ENCODE data around the gene TLE3.
"Not testable (repeated sequence)": the region's sequence is repeated elsewhere in the genome, so short reads cannot be mapped to it uniquely, and the experiment has no call there.

TLE3 gene

DNA sequence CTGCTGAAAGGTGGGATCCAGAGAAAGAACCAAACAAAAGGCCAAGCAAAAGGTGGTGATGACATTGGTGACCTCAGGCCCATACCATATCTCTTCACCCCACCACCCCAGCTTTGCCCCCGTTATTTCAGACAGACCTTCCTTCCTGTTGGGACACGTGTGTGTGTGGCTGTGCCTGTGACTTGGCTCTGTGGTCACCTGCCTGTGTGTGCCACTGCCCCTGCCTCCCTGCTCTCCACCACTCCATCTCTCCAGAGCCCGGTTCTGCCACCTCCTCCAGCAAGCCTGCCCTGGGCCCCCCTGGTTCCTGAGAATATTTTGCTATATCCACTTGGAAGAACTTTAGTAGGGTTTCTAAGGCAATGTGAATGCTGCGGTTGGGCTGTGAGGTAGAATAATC is 28.6 kb upstream of the TLE3 start:
- DNase-seq (ENCODE audit: low read depth in 3 of 3) = no peak

DNA sequence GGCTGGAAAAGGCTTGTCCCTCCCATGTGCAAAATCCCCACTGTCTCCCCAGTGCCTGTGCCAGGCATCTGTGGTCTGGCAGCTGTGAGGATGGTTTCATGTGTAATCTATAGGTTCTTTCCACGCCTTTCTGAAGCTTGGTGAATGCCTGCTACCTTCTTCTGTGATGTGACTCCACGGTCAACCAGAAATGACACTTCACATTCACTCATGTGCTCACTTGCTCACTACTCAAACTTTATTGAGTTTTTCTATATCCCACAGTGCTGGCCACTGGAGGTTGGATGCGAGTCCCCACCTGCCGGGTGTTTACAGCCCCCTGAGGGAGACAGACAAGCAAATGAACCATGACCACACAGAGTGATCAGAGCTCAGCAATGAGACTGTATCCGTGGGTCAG is 27.9 kb upstream of the TLE3 start:
- no peak for DNase-seq (ENCODE audit: low read depth in 3 of 3)

DNA sequence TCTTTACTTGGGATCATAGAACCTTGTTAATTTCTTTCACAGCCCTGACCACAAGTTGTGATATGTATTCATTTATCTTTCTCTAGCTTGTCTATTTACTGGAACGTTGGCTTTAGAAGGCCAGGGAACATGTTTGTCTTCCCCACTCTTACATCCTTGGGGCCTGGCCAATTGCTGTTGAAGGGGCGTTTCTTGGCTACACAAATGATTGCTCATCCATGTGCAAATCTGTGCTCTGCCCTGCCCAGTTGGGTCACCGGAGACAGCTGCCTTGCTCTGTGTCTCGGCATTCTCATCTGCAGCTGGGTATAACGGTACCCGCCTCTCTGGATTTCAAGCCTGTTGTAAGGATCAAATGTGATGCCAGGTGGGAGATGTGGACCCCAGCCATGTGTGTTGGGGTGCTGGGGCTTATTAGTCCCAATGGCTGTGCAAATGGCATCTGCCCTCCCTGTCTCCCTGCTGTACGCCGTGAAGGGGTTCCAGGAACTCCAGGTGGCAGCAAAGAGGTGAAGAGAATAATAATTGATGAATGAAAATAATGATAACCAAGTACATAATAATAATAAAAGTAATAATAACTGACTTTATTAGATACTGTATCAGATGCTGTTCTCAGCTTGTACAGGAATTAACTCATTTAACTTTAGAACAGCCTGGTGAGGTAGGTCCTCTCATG is 24.0 kb upstream of the TLE3 start:
- no peak for DNase-seq (ENCODE audit: low read depth in 3 of 3)

DNA sequence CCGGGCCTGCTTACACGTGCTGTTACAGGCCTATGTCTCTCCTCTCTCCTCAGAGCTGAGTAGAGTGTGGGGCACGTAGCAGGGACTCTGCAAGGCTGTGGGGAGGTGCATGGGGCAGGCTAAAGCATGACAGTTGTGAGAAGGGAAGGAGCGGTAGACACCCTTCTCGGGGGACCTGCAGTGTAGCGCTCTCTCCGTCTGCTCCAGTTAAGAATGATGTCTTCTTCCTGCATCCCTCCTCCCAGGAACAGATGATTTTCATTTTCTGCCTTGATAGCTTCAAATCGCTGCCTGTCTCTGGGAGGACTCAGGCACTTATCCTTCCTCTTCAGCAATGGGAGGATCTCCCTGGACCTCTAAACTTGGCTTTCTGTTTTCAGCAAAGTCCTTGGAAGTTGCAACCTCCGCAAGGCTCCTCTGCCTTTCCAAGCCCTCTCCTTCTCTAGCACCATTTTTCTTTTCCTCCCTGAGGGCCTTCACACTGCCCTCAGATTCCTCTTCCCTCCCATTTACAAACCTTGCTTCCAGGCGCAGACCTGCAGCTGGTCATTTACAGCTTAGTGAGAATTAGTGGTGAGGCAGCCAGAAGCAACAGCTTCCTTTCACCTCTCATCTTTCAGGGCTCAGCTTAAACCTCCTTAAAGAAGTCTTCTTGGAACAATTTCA is 23.4 kb upstream of the TLE3 start:
- no peak for DNase-seq (ENCODE audit: low read depth in 3 of 3)

DNA sequence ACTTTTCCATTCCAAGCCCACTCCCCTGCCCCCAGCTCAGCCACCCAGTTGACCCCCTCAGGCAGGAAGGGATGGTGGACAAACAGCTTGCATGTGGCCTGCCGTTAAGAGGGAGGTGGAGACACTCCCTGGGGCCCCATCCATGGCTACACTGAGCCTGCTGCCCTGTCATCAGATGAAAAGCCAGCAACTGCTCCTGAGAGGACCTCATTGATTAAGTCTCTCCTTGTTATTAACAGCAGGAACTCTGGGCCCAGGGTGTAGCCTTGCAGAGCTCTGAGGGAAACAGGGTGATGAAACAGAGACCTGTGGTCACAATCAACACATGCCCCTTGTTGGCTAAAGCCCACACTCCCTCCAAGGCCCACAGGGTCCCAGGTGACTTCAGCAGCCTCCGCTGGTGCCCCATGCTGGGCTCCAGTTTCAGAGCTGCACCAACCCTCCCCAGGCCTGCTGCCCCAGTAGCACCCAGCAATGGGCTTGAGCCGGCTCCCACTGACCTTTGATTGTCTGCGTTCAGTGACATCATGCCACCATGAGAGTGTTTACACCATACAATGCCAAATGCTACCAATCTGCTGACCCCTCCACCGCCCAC is 22.3 kb upstream of the TLE3 start:
- no peak for DNase-seq (ENCODE audit: low read depth in 3 of 3)

DNA sequence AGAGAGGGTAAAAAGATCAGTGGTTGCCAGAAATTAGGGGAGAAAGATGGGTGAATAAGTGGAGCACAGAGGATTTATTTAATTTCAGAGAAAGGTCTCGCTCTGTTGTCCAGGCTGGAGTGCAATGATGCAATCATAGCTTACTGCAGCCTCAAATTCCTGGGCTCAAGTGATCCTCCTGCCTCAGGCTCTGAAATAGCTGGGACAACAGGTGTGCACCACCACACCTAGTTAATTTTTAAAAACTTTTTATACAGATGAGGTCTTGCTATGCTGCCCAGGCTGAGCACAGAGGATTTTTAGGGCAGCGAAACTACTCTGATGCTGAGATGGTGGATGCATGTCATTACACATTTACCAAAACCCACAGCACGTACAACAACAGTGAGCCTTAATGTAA is 20.9 kb upstream of the TLE3 start:
- no peak for DNase-seq (ENCODE audit: low read depth in 3 of 3)

DNA sequence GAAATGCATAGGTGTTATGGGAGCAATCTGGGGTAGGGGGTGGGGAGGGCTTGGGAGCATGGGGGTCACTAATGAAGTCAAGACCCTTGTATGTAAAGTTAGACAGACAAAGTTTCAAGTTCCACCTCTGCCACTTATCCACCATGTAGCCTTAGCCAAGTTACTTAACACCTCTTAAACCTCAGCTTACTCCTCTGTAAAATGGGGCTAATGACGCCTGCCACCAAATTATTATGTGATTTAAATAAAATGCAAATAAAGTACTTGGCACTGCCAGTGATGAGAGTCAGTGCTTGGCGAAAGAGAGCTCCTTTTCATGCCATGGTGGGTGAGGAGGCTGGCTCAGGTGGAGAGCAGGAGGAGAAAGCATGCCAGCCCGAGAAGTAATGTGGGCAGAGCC is 18.6 kb upstream of the TLE3 start:
- no peak for DNase-seq (ENCODE audit: low read depth in 3 of 3)

DNA sequence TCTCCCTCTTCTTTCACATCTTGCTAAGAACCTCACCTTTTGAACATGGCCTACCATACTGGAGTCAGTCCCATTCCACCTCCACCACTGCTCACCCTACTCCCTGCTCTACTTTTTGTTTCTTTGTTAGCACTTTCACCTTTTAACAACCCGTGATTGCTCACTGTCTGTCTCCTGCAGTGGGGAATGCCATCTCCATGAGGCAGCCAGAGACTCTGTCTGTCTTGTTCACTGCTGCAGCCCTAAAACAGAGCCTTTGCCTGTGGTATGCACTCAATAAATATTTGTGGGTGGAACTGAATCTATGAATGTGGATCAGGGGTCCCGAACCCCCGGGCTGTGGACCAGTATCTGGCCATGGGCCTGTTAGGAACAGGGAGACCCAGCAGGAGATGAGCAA is 16.5 kb upstream of the TLE3 start:
- no peak for DNase-seq (ENCODE audit: low read depth in 3 of 3)

DNA sequence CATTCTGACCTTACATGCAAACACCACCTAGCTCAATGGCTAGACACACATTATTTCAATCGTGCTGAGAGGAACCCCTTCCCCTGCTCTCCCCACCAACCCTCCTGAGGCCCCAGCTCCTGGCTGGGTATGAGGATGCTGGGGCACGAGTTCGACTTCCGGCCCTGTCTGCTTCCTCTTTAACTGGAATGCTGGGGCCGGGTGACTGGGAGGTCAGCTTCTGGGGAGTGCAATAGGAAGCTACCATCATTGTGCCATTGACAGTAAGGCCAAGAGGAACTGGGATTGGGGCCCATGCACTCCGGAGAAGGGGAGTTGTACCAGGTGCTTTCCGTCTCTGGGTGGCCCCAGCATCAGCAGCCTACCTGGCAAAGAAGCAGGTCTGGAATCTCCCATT is 15.6 kb upstream of the TLE3 start:
- no peak for DNase-seq (ENCODE audit: low read depth in 3 of 3)

DNA sequence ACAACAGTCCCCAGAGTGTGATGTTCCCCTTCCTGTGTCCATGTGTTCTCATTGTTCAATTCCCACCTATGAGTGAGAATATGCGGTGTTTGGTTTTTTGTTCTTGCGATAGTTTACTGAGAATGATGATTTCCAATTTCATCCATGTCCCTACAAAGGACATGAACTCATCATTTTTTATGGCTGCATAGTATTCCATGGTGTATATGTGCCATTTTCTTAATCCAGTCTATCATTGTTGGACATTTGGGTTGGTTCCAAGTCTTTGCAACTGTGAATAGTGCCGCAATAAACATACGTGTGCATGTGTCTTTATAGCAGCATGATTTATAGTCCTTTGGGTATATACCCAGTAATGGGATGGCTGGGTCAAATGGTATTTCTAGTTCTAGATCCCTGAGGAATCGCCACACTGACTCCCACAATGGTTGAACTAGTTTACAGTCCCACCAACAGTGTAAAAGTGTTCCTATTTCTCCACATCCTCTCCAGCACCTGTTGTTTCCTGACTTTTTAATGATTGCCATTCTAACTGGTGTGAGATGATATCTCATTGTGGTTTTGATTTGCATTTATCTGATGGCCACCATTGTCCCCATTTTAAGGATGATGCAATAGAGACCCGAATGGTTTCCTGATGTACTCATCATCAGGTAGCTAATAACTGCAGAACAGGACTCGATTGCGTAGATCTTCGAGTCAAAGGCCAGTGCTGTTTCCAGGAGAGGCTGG is 15.0 kb upstream of the TLE3 start:
- not testable (repeated sequence) for DNase-seq (ENCODE audit: low read depth in 3 of 3)

DNA sequence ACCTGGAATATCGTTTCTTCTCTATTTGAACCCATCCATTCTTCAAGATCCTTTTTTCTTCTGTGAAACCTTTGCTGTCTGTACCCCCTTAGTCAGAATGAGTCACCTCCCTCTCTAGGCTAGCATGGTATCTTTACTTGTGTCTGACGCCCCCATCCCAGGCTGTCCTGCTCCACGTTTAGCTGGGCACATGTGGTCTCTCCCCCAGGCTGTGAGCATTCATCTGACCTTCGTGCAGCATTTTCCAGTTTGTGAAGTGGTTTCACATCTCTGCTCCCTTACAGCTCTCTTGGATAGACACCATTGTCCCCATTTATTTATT is 14.3 kb upstream of the TLE3 start:
- DNase-seq (ENCODE audit: low read depth in 3 of 3) = no peak

DNA sequence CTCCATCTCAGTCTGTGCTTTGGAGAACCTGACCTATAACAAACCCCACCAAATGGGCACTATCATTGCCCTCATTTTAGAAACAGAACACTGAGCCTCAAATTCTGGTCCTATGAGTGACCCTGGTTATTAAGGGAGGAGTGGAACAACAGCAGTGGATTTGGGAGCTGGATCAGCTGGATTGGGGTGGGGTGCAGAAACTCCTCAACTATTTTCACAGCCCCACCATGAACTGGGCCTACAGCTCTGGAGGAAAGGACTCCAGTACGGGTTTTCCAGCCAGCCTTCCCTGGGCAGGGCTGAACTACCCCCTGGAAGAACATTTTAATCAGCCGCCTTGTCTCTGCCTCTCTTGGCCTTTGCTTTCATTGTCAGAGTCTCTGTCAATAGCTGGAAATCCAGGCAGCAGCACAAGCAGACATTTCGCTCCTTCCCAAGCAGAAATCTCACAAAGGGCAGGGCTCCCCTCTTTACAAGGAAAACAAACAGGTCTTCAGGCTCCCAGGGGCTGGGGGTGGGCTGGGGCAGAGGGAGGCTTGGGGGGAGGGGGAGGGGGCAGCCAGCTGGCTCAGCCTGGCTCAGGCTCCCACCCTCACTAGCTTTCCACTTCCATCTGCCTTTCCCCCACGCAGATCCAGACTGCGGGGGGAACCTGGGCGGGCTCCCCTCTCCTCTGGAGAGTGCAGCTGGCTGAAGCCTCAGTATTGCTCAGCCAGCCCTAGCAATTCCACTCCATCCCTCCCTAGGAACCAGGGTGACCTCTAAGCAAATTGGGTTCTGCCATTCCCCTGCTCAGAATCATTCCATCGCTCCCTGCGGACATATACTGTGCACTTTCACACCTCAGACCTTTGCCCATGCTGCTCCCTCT is 13.7 kb upstream of the TLE3 start:
- DNase-seq (ENCODE audit: low read depth in 3 of 3) = no peak

DNA sequence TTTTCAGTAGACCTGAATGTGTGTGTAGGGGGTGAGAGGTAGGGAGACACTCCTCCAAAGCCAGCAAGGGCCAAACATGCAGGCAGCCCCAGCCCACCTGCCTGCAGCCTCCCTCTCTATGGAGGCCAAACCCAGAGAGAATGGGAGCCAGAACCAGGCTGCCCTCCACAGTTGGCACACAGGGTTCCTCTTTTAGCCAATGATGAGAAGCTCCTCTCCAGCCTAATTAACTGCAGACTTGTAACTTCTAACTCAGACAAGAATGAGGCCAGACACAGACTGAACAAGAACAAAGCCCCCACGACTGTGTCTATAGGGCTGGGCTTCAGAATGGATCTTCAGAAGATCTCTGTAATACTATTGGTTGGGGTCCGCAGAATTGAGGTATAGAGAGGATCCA is 12.3 kb upstream of the TLE3 start:
- DNase-seq (ENCODE audit: low read depth in 3 of 3) = no peak

DNA sequence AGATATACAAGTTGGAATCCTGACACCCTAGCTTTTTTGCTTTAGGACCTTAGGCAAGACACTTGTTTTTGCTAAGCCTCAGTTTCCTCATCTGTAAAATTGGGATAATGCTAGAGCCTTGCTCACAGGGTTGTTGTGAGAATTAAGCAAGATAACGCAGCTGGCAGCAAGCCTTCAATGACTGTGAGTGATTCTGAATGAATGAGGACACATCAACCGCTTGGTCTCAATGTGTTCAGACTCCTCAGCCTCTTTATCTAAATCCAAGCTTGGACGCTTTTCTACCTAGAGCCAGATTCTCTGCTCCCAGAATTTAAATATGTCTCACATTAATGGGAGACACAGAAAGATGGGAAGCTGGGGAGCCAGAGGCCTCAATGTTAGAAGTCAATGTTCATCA is 11.8 kb upstream of the TLE3 start:
- DNase-seq (ENCODE audit: low read depth in 3 of 3) = no peak

DNA sequence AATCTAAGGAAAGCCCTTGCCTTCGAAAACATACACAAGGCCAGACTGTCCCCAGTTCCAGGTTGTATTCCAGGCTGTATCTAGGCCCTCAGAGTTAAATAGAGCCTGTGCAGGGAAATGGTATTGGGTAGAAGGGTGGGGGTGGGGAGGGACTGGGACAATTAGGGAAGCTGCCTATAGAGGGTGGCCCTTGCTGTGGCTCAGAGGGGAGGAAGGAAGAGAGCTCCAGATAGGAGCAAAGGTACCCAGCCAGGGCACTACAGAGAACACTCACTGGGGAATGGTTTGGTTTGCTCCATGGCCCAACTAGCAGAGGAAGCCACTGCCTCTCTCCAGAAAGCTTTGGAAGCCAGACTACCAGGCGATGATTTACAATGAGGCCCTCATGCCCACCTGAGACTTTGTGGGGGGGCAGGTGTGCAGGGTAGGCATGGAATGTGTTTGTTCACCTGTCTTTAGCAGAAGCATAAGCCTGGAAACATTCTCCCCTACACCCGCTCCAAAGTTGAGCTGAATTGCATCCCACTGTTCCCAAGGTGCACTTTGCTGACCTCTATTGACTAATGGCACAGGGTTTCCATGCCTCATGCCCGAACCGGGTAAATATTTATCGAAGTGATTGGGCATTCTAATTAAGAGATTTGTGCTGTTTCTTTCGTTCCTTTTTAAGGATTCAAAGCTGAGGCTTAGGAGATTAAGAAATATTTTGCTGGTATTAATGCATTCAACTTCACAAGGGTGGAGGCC is 6.3 kb upstream of the TLE3 start:
- DNase-seq (ENCODE audit: low read depth in 3 of 3) = no peak

DNA sequence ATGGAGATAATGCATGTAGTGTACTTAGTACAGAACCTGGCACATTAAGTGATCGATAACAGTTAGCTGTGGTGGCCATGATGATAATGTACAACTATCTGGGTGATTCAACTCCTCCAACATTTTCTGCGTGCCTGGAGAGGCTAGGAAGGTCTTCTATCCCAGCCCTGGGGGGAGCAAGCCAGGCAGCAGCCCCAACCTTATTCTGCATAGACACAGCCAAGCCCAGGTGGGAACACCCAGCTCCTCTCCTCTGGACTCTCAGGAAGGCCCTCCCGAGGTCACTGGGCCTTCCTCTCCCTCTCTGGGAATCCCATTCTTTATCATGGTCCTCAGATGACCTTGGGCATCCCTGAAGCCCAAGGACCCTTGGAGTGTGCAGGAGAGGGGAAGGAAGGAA is 5.1 kb upstream of the TLE3 start:
- no peak for DNase-seq (ENCODE audit: low read depth in 3 of 3)

DNA sequence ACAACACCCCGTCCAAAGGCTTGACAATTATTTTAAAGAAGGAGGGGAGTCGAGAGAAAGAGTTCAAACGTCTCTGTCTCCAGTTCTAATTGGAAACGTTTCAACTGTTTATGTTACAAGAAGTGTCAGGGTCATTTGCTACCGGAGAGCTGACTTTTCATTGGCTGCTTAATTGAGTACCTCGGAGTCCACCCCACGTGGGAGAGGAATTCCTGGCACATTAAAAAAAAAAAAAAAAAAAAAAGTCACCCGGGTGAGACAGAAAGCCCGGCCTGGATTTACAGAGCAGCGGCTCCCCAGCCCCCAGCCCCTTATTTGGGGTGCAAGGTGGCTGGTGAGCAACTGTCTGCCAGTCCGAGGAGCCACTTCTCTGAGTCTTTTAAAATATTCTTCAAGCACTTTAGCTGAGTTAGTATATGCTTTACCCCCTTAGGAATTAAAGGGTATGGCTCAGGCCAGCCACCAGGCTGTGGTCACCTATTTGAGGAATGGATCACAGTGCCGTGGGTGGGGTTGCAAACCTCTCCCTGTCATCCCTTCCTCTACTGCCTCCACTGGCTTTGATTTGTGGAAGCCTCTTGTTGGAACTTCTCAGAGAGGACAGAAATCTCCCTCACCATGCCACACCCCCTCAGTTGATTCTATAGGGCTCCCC is 3.9 kb upstream of the TLE3 start:
- no peak for DNase-seq (ENCODE audit: low read depth in 3 of 3)

DNA sequence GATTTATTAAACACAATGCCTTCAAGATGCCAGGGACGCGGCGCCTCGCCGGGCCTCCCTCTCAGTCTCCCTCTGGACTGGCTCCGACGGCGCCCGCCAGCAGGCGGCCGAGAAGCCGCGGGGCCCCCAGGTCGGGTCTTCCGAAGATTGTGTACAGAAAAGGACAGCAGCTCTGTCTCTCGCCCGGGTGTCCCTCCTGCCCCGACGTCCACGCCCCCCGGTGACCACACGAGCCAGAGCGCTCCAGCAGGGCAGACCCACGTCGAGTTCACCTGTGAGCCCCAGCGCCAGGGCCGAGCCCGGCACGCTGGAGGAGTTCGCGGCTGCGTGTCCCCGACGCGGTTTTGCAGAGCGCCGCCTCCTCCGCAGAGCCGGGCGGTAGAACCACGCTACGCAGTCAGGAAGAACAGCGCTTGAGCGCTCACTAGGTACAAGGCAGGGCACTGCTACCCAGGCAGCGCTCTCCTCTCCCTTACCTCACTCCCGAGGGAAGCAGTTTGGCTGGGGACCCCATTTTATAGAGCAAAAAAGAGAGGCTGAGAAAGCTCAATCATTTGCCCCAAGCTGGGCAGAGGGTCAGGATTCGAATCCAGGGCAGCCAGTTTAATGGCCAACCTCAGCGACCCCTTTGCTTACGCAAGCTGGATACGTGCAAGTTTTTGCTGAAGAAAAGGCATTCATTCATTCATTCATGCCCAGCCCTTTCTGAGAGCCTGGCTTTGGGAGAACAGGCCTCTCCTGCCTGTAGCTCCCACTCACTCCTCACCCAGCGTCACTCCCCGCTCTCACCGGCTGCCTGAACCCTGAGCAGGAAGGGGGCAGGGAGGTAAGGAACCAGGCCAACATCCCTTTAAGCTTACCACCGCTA is 3.0 kb upstream of the TLE3 start:
- peak in 1 of 3 donors; percentile 53 for DNase-seq (ENCODE audit: low read depth in 3 of 3)

DNA sequence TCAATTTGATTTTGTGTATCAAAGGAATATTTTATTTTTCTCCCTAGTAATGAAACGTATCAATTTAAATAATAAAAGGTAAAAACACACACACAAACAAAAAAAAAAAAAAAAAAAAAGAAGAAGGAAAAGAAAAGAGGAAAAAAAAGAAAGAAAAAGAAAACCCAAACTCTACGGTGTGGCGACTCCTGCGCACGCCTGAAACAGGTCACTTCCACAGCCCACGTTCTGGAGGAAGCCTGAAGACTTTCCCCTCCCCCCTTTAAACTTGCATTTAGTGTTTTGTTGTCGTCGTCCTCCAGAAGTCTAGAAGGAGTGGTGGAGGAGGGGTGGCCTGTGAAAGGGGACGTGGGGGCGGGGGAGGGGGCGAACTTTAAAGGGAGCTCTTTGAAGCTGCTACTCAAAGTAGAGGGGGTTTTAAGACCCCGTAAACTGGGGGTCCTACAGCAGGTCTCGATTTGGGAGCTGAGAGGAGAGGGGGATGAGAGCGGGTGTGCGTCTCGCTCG is 2.3 kb upstream of the TLE3 start:
- DNase-seq (ENCODE audit: low read depth in 3 of 3) = no peak

Measured in stimulated activated CD4-positive, alpha-beta T cell treated with anti-CD3 and anti-CD28 coated beads, TNF-alpha, amount 100 ng/mL, for 48 hours (primary cell).